ENCODE data around the gene PKD2. TPM values are rescaled to one million over a fixed set of nuclear protein-coding genes. Genes with fewer than 3 reads are reported as not detected.

Gene PKD2
- total and polyA plus RNA-seq, 12 donors: 6.5 to 21.5 (median 14.4) TPM

DNA sequence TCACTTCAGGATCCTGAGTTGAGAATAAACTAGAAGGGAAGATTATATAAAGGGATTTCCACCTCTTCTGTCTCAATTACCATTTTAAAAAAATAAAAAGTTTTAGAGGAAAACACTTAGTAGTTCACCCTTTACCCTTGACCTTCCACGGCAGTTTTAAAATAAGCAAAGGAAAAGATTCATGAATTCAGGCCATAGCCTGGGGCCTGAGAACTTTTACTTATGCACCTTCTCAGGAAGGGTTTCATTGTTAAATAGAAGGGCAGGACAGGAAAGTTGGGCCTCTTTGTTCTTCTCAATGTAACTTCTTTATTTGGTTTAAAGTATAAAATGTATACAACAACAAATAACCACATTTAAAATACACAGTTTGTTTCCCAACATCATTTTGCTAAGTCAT is 54.9 kb downstream of the PKD2 start:
- Histone ChIP-seq H3K27ac (peak overlapping the region in 1 of 10 donors; percentile 6), H3K27me3 (no peaks in the 10 kb centered on the region), H3K9me3 (no peaks in the 10 kb centered on the region), H3K4me3 (no peak overlapping the region), H3K4me1 (peaks cover 0 to 8% (median 0%) of the 10 kb centered on the region in 9 donors), H3K36me3 (peaks cover 0 to 96% (median 31%) of the 10 kb centered on the region in 9 donors)
- TF ChIP-seq, protein P1, sequence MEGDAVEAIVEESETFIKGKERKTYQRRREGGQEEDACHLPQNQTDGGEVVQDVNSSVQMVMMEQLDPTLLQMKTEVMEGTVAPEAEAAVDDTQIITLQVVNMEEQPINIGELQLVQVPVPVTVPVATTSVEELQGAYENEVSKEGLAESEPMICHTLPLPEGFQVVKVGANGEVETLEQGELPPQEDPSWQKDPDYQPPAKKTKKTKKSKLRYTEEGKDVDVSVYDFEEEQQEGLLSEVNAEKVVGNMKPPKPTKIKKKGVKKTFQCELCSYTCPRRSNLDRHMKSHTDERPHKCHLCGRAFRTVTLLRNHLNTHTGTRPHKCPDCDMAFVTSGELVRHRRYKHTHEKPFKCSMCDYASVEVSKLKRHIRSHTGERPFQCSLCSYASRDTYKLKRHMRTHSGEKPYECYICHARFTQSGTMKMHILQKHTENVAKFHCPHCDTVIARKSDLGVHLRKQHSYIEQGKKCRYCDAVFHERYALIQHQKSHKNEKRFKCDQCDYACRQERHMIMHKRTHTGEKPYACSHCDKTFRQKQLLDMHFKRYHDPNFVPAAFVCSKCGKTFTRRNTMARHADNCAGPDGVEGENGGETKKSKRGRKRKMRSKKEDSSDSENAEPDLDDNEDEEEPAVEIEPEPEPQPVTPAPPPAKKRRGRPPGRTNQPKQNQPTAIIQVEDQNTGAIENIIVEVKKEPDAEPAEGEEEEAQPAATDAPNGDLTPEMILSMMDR (IDR thresholded peaks at IDR 0.05): no peak
- ATAC-seq: no peak
- no peak for DNase-seq
- WGBS, 2 donors: 70 to 71% methylated on average over 1 of the region's 1 CpG
- intact Hi-C loops (cut with DNase I): no loop called here

DNA sequence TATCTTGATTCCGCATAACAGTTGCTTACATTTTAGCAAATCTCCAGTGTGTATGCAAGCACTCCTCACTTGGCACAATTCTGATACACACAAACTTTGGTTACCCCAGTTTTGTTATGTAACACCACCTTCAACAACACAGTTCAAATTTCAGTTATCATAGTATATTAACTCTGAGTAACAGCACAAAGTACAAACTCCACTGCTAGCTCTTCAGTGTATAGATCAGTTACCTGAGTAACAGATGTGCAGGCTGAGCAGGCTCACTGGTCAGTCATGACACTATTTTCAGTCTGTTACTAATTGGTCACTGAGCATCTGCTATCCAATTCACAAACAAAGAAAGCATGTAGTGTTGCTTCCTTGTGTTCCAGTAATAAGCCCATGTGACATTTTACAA is 55.4 kb downstream of the PKD2 start:
- H3K4me3 ChIP-seq: no peak overlapping the region
- 97 to 100% methylated on average over 1 of the region's 1 CpG for WGBS, 2 donors
- ATAC-seq (no peak), DNase-seq (no peak)
- H3K27ac ChIP-seq: peak overlapping the region in 1 of 10 donors; percentile 6
- H3K9me3 ChIP-seq: peaks cover 0 to 3% (median 0%) of the 10 kb centered on the region in 11 donors
- intact Hi-C loops (cut with DNase I): no loop called here
- H3K36me3 ChIP-seq: peaks cover 0 to 96% (median 37%) of the 10 kb centered on the region in 9 donors
- H3K27me3 ChIP-seq: no peaks in the 10 kb centered on the region
- TF ChIP-seq, protein P1 (IDR thresholded peaks at IDR 0.05): no peak
- peaks cover 0 to 8% (median 0%) of the 10 kb centered on the region in 9 donors for H3K4me1 ChIP-seq

DNA sequence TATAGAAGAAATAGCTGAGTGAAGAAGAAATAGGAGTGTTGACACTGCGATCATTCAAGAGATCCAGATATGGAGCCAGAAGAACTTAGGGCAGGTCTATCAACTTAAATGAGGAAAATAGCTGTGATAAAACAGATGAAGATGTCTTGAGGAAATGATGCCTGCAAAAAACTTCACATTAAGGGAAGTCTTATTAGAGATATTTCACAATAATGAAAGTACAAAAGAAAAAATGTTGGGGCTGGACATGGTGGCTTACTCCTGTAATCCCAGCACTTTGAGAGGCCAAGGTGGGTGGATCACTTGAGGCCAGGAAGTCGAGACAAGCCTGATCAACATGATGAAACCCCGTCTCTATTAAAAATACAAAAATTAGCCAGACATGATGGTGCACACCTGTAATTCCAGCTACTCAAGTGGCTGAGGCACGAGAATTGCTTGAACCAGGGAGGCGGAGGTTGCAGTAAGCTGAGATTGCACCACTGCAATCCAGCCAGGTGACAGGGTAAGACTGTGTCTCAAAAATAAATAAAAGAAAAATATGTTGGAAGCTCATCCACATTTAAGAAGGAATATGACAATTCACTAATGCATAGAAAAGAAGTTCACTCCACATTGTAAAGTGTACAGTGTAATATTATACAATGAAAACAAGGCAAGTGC is 56.3 kb downstream of the PKD2 start:
- no peak for DNase-seq
- 92 to 95% methylated on average over 5 of the region's 5 CpGs for WGBS, 2 donors
- H3K27ac ChIP-seq: no peak overlapping the region
- no peak overlapping the region for H3K4me3 ChIP-seq
- TF ChIP-seq, protein P1 (IDR thresholded peaks at IDR 0.05): no peak
- no peaks in the 10 kb centered on the region for H3K27me3 ChIP-seq
- intact Hi-C loops (cut with DNase I): no loop called here
- H3K36me3 ChIP-seq: peaks cover 0 to 98% (median 46%) of the 10 kb centered on the region in 9 donors
- peaks cover 0 to 8% (median 0%) of the 10 kb centered on the region in 9 donors for H3K4me1 ChIP-seq
- peaks cover 0 to 12% (median 2%) of the 10 kb centered on the region in 11 donors for H3K9me3 ChIP-seq
- ATAC-seq: no peak

DNA sequence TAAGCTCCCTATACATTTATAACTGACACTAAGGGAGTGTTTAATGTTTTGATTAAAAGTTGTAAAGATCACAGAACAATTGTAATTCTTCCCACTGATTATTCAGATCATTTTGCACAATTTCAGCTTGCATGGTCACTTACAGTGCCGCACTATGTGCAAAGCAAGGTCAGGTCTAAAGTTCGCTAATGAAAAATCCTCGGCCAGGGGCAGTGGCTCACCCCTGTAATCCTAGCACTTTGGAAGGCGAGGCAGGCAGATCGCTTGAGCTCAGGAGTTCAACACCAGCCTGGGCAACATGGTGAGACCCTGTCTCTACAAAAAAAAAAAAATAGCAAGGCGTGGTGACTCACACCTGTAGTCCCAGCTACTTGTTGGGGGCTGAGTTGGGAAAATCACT is 57.0 kb downstream of the PKD2 start:
- Histone ChIP-seq H3K4me1 (peaks cover 0 to 8% (median 0%) of the 10 kb centered on the region in 9 donors), H3K36me3 (peaks cover 0 to 98% (median 46%) of the 10 kb centered on the region in 9 donors), H3K27me3 (no peaks in the 10 kb centered on the region), H3K27ac (no peak overlapping the region), H3K4me3 (no peak overlapping the region), H3K9me3 (peaks cover 0 to 15% (median 2%) of the 10 kb centered on the region in 11 donors)
- intact Hi-C loops (cut with DNase I): no loop called here
- DNase-seq: no peak
- 88 to 97% methylated on average over 6 of the region's 6 CpGs for WGBS, 2 donors
- TF ChIP-seq, protein P1 (IDR thresholded peaks at IDR 0.05): no peak
- no peak for ATAC-seq
